Mesodermal cell (in vitro differentiated cells): ENCODE results near the gene TTC22.

Experiments used
- H3K27ac ChIP-seq: 2 replicates; pipeline ENCODE4 v1.7.0; 2013; ENCODE audit warnings: mild to moderate bottlenecking, low read depth, low read length, moderate library complexity; ENCODE audit not compliant: severe bottlenecking
- H3K36me3 ChIP-seq: 2 replicates; pipeline ENCODE4 v1.7.1; 2013; ENCODE audit warnings: mild to moderate bottlenecking, low read length, moderate library complexity; ENCODE audit not compliant: control insufficient read depth, insufficient read depth
- H3K4me1 ChIP-seq: one replicate; pipeline ENCODE4 v1.7.1; 2013; ENCODE audit warnings: mild to moderate bottlenecking, low read length; ENCODE audit not compliant: insufficient read depth, control insufficient read depth, poor library complexity, severe bottlenecking
- H3K4me3 ChIP-seq: 2 replicates; pipeline ENCODE4 v1.7.0; 2013; ENCODE audit warnings: low read length, control low read depth, mild to moderate bottlenecking; ENCODE audit not compliant: insufficient read depth, poor library complexity, severe bottlenecking; ENCODE audit errors: extremely low read depth
- H3K9me3 ChIP-seq: 2 replicates; pipeline ENCODE4 v1.7.1; 2013; ENCODE audit warnings: mild to moderate bottlenecking, low read length, moderate library complexity; ENCODE audit not compliant: control insufficient read depth
- WGBS, 2 experiments: methylation state at CpG; one replicate each; pipeline ENCODE4 v1.1.5; 2013; ENCODE audit warnings: missing lambda C conversion rate in 2 of 2; ENCODE audit not compliant: insufficient coverage in 2 of 2; 5-methylcytosine and 5-hydroxymethylcytosine counted together

The TTC22 gene

DNA sequence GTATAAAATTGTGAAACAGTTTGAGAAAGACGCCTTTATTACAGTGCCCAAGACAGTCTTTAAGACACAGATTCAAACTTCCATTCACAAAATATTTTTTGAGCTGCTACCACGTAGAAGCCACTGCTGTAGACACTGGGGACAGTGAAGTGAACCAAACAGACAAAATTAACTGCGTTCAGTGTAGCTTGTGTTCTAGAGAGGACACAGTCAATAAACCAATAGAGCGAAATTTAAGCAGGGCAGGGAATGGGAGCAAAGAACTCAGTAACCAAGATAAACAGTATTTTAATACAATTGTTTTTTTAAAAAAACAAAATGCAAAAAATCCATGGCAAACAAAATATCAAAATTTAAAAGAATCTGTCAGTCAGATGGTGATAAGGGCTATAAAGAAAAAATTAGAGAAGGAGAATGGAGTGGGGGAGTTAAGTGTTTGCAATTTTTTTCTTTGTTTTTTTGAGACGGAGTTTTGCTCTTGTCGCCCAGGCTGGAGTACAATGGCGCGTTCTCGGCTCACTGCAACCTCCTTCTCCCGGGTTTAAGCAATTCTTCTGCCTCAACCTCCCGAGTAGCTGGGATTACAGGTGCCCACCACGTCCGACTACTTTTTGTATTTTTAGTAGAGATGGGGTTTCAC is 36.1 kb downstream of the TTC22 start:
- no peaks in the 10 kb centered on the region for H3K9me3 ChIP-seq
- peak overlapping the region; percentile 76 for H3K4me3 ChIP-seq
- H3K27ac ChIP-seq, result no peak overlapping the region
- no peaks in the 10 kb centered on the region for H3K36me3 ChIP-seq
- 96 to 97% methylated on average over 5 to 8 of the region's 13 CpGs for WGBS, 2 experiments
- H3K4me1 ChIP-seq, result no peaks in the 10 kb centered on the region

DNA sequence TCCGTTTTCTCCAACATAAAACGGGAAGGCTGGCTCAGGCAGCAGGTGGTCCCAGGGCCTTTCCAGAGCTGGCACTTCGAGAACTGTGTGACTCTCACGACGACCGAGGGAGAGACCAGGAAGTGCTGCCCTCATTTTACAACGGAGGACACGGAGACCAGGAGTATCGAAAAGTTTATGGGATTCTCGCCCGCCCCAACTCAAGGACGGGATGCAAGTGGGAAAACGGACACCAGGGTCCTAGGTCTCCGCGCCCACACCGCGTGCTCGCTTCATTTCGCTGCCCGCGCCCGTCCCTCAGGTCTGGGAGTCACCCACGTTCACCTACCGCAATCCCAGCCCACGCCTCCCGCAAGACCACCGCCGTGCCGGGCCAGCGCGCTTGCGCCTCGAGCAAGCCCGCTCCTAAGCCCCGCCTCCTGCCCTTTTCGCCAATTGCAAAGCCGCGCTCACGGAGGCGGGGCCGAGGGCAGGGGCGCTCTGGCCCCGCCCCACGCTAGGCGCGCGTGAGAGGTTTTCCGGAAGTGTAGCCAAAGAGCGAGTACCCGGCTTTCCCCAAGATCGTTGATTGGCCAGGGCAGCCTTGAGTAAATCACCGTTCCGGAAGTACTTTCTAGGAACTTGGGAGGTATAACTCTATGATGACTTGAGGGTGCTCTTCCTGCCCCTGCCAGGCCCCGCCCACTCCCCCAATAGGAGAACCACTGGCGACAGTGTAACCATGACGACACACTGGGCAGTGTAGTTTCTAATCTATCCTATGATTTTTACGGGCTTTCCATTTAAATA is 36.8 kb downstream of the TTC22 start, which contains the start of gene PARS2:
Gene PARS2 (minus strand): TSS at position 391 of the 789 bp plus-strand sequence. CDS start 5,362 bp downstream, outside the sequence.
- WGBS, 2 experiments, result 0% methylated on average over 44 to 52 of the region's 57 CpGs
- Histone ChIP-seq H3K36me3 (no peaks in the 10 kb centered on the region), H3K9me3 (no peaks in the 10 kb centered on the region), H3K4me3 (peak within 1 kb of the TSS; percentile 76), H3K27ac (peak within 1 kb of the TSS; percentile 61), H3K4me1 (no peaks in the 10 kb centered on the region)

DNA sequence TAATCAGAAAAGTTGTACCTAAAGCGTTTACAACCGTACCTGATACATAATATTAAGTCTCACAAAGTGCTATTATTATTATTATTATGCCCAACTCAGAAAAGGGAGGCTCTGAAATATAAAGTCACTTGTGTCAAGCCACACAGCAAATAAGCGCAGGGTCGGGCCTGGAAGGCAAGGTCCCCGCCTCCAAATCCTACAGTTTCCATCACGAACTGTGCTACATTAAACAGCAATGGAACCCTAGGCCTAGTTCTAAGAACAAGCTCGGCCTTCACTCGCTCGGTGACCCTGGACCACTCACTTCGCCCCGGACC is 37.3 kb downstream of the TTC22 start:
- H3K27ac ChIP-seq, result peak overlapping the region; percentile 61
- H3K9me3 ChIP-seq, result no peaks in the 10 kb centered on the region
- H3K4me1 ChIP-seq, result no peaks in the 10 kb centered on the region
- 0 to 3% methylated on average over 4 to 9 of the region's 11 CpGs for WGBS, 2 experiments
- H3K36me3 ChIP-seq, result peaks cover 4% of the 10 kb centered on the region
- H3K4me3 ChIP-seq, result peak overlapping the region; percentile 76

DNA sequence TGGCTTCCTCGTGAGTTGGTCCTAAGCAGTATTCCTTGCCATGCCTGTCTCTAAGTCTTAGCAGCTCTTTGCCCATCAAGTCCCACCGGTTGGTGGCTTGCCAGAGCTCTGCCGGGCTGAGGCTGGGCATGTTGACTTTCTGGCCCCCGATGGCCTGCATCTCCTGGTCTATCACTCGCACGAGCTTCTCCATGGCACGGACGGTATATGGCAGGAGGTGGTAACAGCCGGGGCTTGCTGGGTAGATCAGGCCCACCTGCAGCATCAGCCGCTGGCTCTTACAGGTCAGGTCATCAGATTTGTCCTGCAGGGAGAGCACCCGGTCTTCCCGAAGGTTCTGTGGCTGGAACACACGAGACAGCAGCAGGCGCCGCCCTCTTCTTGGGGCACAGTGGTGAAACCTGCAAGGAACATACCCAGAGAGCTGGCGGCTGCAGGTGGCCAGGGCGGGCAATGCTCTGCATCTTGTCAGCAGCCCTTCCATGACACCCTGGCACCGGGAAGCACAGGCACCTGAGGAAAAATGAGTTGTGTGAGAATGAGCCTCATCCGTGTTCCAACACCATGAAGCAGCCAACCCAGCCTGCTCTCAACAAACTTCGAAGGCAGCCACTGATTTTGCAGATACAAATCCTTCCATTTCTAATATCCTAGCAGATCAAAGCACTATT is 42.3 kb downstream of the TTC22 start:
- no peaks in the 10 kb centered on the region for H3K9me3 ChIP-seq
- H3K27ac ChIP-seq, result no peak overlapping the region
- H3K36me3 ChIP-seq, result peaks cover 22% of the 10 kb centered on the region
- 95% methylated on average over 16 to 18 of the region's 20 CpGs for WGBS, 2 experiments
- no peaks in the 10 kb centered on the region for H3K4me1 ChIP-seq
- H3K4me3 ChIP-seq, result no peak overlapping the region

DNA sequence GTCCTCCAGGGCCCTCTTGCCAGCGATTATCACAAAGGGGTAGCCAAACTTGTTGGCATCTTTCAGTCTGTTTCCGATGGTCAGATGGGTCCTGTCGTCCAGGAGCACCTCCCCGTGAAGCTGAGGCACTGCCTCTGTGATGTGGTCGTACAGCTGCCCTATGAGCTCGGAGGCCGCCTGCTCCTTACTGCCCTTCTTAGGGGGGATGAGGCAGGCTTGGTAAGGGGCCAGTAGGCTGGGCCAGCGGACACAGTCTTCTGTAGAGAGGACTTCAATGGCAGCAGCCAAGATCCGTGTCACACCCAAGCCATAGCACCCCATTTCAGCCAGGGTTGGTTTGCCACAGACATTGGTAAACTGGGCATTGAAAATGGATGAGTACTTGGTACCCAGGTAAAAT is 43.3 kb downstream of the TTC22 start:
- no peak overlapping the region for H3K4me3 ChIP-seq
- no peaks in the 10 kb centered on the region for H3K4me1 ChIP-seq
- H3K36me3 ChIP-seq, result peaks cover 22% of the 10 kb centered on the region
- no peak overlapping the region for H3K27ac ChIP-seq
- H3K9me3 ChIP-seq, result no peaks in the 10 kb centered on the region
- WGBS, 2 experiments, result 92 to 94% methylated on average over 8 of the region's 9 CpGs

DNA sequence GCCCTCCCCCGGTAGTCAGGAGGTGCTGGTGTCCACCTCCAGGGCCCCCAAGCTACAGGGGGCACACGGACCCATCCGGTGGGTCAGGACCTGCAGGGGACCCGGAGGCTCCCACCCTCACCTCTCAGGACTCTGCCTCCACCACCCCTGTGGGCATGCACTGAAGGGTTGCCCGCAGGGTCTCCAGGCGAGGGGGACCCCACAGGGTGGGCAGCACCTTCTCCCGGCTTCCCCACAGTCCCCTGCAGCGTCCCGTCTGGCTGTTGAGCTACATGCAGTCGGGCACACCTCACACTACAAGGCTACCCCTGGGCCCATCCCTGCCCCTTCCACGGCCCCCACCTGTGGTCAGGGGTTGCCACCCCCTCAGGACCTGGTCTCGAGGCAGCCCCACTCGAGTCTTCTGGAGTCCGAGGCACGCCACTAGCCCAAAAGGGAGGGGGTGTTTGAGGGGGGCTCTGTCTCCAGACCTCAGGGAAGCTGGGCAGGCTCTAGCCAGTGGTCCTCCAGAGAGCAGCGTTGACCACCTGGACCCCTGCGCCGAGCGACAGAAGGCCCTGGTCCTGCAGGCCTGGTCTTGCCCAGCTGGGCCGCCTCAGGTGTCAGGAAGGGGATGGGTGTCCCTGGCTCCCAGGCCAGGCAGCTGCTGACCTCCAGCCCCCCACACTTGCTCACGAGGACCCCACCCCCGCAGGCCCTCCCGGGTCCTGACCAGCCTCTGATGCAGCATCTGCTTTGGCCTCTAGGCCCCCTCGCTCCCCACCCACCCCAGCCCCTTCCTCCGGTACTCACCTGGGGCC is 46.4 kb downstream of the TTC22 start:
- Histone ChIP-seq H3K4me1 (no peaks in the 10 kb centered on the region), H3K9me3 (no peaks in the 10 kb centered on the region), H3K27ac (no peak overlapping the region), H3K36me3 (peaks cover 22% of the 10 kb centered on the region), H3K4me3 (no peak overlapping the region)
- WGBS, 2 experiments, result 90 to 91% methylated on average over 9 to 19 of the region's 25 CpGs

DNA sequence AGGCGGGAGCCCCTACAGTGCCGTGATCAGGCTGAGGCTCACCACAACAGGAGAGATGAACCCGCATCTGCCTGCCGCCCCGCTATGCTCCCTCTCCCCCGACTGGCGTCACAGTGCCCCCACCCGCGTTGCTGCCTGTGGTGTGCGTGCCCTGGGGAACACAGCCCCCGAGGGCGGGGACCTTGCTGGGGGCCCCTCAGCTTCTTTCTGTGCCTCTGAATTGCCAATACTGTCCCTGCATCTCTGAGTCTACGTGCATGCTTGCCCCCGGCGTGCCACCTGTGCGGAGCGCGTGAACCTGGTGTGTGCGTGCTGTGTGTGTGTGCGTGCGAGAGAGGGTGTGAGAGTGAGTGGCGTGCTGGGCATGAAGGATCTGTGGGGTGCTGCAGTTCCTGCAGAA is 47.1 kb downstream of the TTC22 start:
- Histone ChIP-seq H3K4me1 (no peaks in the 10 kb centered on the region), H3K9me3 (no peaks in the 10 kb centered on the region), H3K36me3 (peaks cover 20% of the 10 kb centered on the region), H3K4me3 (no peak overlapping the region), H3K27ac (no peak overlapping the region)
- WGBS, 2 experiments, result 94 to 96% methylated on average over 19 to 21 of the region's 22 CpGs

DNA sequence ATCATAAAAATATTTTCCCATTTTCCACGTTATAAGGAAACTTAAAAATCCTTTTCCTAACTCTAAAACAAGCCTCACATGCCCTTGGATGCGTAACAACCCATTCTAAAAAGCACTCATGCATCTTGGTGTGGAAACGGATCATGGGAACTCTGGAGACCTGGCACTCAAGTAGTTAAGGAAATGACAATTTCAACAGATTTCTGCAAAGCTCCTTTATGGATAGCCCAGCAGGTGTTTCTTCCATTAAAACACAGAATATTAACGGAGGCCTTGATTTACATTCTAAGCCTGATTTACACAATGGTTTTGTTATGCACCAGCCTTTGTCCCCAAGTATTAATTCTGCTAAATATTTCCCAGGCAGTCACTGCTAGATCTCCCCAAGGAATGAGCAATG is 49.7 kb downstream of the TTC22 start:
- no peak overlapping the region for H3K27ac ChIP-seq
- H3K9me3 ChIP-seq, result no peaks in the 10 kb centered on the region
- no peak overlapping the region for H3K4me3 ChIP-seq
- 53 to 65% methylated on average over 3 to 4 of the region's 4 CpGs for WGBS, 2 experiments
- H3K36me3 ChIP-seq, result no peaks in the 10 kb centered on the region
- no peaks in the 10 kb centered on the region for H3K4me1 ChIP-seq

DNA sequence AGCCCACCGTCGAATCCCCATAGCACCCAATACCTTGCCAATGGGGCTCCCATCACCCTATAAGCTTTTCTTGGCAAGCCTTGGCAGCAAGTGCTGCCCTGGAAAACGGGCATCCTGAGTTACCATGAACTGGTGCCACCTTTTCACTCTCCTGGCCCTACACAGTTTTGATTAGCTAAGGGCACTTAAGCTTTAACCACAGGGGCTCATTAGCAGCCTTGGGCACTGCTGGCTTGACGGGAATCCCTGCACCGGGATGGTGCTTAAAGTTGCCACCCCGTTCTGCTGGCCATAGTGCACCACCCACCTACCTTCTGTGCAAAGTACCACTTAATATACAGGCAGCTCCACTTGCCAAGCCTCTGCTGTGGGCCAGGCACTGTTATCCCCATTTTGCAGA is 50.5 kb downstream of the TTC22 start:
- no peak overlapping the region for H3K4me3 ChIP-seq
- H3K4me1 ChIP-seq, result no peaks in the 10 kb centered on the region
- H3K27ac ChIP-seq, result no peak overlapping the region
- 90 to 94% methylated on average over 3 to 6 of the region's 6 CpGs for WGBS, 2 experiments
- no peaks in the 10 kb centered on the region for H3K9me3 ChIP-seq
- no peaks in the 10 kb centered on the region for H3K36me3 ChIP-seq

DNA sequence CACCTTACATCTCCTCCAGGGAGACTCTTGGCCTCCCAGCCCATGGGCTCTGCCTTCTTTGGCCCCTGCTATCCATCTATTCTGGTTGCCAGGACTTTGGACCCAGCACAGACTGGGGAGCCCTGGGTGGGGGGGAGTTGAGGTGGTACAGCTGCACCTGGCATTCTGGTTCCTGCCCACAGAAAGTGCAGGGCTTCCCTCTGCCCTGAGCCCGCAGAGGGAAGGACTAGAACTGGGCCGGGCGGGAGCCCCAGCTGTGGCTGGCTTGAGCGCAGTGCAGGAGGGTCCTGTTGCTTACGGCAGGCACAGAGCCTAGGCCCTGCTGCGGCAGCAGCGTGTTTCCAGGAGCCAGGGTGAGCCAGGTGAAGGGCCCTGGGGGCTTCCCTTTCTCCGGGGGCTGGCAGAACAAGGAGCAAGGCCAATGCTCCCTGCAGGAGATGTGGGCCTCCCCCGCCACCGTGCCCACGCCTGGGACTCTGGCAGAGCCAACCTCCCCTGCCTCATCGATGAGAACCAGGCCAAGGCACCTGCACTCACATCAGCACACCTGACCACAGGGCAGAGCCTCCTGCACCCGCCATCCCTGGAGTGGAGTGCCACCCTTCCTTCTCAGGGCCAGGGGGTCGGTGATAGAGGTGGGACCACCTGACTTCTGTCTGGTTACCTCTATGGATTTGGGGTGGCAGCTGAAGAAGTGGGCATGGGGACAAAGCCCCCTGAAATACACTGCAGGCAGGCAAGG is 52.9 kb downstream of the TTC22 start:
- no peaks in the 10 kb centered on the region for H3K9me3 ChIP-seq
- H3K4me1 ChIP-seq, result no peaks in the 10 kb centered on the region
- no peak overlapping the region for H3K27ac ChIP-seq
- 88 to 95% methylated on average over 11 to 14 of the region's 14 CpGs for WGBS, 2 experiments
- H3K36me3 ChIP-seq, result peaks cover 6% of the 10 kb centered on the region
- no peak overlapping the region for H3K4me3 ChIP-seq
